Ovary (tissue), 3 donors: Measurements from ENCODE around the gene CWF19L2.

Source experiments
- EP300 ChIP-seq: sonication (generic); formaldehyde crosslinking; IDR thresholded peaks from one replicate; pipeline ENCODE4 v1.6.1; 2017; ENCODE audit warnings: antibody characterized with exemption
- POLR2A ChIP-seq: fragments of 450-650 bp; IDR thresholded peaks from one replicate; pipeline ENCODE4 v1.6.1; 2017; ENCODE audit warnings: antibody characterized with exemption, mild to moderate bottlenecking, moderate library complexity
- TF ChIP-seq, protein P1 (sequence below), 3 donors: fragments of 450-650 bp in 2 of 3; fragments of 200-600 bp in 1 of 3; IDR thresholded peaks; one replicate each; pipeline versions ENCODE4 v1.5.1 to v1.8.0; 2016 to 2022; ENCODE audit warnings: antibody characterized with exemption in 3 of 3, mild to moderate bottlenecking in 1 of 3
- donor health status: DM: no; HTN: no; CAD: no.

DNA sequence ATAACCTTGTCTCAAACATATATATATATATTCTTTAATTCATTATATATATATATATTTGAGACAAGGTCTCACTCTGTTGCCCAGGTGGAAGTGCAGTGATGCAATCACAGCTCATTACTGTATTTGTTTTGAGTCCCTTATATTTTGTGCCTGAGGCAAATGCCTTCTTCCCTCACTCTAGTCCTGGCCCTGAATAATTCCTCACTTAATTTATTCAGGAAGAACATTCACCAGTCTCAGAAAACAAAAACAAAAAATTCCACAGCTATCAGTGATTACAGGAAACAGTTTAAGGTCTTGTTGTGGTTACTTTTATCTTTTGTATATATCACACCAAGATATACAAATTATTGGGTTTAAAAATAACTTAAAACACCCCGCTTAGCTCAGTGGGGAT, 155.7 kb downstream of the CWF19L2 start:
- TF ChIP-seq, protein P1, sequence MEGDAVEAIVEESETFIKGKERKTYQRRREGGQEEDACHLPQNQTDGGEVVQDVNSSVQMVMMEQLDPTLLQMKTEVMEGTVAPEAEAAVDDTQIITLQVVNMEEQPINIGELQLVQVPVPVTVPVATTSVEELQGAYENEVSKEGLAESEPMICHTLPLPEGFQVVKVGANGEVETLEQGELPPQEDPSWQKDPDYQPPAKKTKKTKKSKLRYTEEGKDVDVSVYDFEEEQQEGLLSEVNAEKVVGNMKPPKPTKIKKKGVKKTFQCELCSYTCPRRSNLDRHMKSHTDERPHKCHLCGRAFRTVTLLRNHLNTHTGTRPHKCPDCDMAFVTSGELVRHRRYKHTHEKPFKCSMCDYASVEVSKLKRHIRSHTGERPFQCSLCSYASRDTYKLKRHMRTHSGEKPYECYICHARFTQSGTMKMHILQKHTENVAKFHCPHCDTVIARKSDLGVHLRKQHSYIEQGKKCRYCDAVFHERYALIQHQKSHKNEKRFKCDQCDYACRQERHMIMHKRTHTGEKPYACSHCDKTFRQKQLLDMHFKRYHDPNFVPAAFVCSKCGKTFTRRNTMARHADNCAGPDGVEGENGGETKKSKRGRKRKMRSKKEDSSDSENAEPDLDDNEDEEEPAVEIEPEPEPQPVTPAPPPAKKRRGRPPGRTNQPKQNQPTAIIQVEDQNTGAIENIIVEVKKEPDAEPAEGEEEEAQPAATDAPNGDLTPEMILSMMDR (IDR thresholded peaks at IDR 0.05): no peak
- TF ChIP-seq POLR2A (no peak), EP300 (no peak)
